Calu3 (cell line): ENCODE results near the gene TSEN2. TPM values are rescaled to one million over a fixed set of nuclear protein-coding genes. Genes with fewer than 3 reads are reported as not detected.

Source experiments
- Bru-seq: library from RNA; stranded (reverse); fragments of 400-500 nt; gene quantifications from one replicate; lab custom pipeline; 2021; lab: Mats Ljungman, UMichigan
- BruChase-seq, 2 experiments: library from RNA; stranded (reverse); fragments of 400-500 nt; gene quantifications; one replicate each; lab custom pipeline; 2021; lab: Mats Ljungman, UMichigan
- BruUV-seq: library from RNA; stranded (reverse); fragments of 400-500 nt; replicated peaks from 2 replicates; lab custom pipeline; 2021; lab: Mats Ljungman, UMichigan
- CTCF ChIA-PET: fragments of 300-600 bp; sonication (Branson Sonifier 250); formaldehyde crosslinking; loops from one replicate; lab custom pipeline; 2022; ENCODE audit warnings: antibody characterized with exemption; lab: Charles Lee
- DNase-seq: peaks from one replicate; pipeline ENCODE4 v3.0.0; 2022
- H3K27ac Mint-ChIP-seq: one replicate; pipeline ENCODE4 v1.8.0; 2022; ENCODE audit warnings: mixed read lengths; ENCODE audit not compliant: unreplicated experiment
- H3K27me3 Mint-ChIP-seq: one replicate; pipeline ENCODE4 v1.8.0; 2022; ENCODE audit warnings: mixed read lengths; ENCODE audit not compliant: unreplicated experiment
- H3K36me3 Mint-ChIP-seq: one replicate; pipeline ENCODE4 v1.8.0; 2022; ENCODE audit warnings: mild to moderate bottlenecking, moderate library complexity, mixed read lengths; ENCODE audit not compliant: insufficient read depth, unreplicated experiment
- H3K4me1 Mint-ChIP-seq: one replicate; pipeline ENCODE4 v1.8.0; 2022; ENCODE audit warnings: mild to moderate bottlenecking, low read depth, mixed read lengths; ENCODE audit not compliant: unreplicated experiment
- H3K4me3 Mint-ChIP-seq: one replicate; pipeline ENCODE4 v1.8.0; 2022; ENCODE audit warnings: mild to moderate bottlenecking, low read depth, moderate library complexity, mixed read lengths; ENCODE audit not compliant: unreplicated experiment
- H3K9me3 Mint-ChIP-seq: one replicate; pipeline ENCODE4 v1.8.0; 2022; ENCODE audit warnings: low read depth, mixed read lengths; ENCODE audit not compliant: unreplicated experiment
- CTCF ChIP-seq: fragments of 200-600 bp; IDR thresholded peaks from one replicate; pipeline ENCODE4 v1.8.0; 2022; ENCODE audit warnings: antibody characterized with exemption; ENCODE audit not compliant: unreplicated experiment
- intact Hi-C: fragments of 100-400 bp; cut with micrococcal nuclease; formaldehyde crosslinking; loops from one replicate; pipeline ENCODE4 v1.10.0; 2022; ENCODE audit not compliant: unreplicated experiment
- long read RNA-seq: library from polyadenylated mRNA; stranded (forward); transcript quantifications from one replicate; pipeline ENCODE4 v2.0.0, GENCODE V29; 2022
- total RNA-seq: library from RNA; stranded (reverse); gene quantifications from 2 replicates; pipeline ENCODE4 v1.2.3, GENCODE V29; 2022

The TSEN2 gene
- total RNA-seq: 26.7 and 32.0 TPM in 2 replicates
- Bru-seq, nascent RNA: percentile 83 among the genes with signal in this experiment
- BruChase-seq, experiment 1, labeled RNA remaining after a 6-hour chase: percentile 75 among the genes with signal in this experiment
- BruChase-seq, experiment 2, labeled RNA remaining after a 2-hour chase: percentile 85 among the genes with signal in this experiment
- long read RNA-seq, partial matches to known transcripts: 9 of 28 reads
- long read RNA-seq, other reads (novel, unspliced or antisense): 16 of 28 reads

- no peak for TF ChIP-seq CTCF
- Mint-ChIP-seq H3K27ac (peak within 1 kb of the TSS; percentile 69), H3K36me3 (peaks cover 21% of the 10 kb centered on the region), H3K4me1 (peaks cover 51% of the 10 kb centered on the region), H3K27me3 (no peaks in the 10 kb centered on the region), H3K4me3 (peak within 1 kb of the TSS; percentile 83), H3K9me3 (no peaks in the 10 kb centered on the region)
- CTCF ChIA-PET: interaction anchor here (0.6 to 2.4 kb wide), 8 partner anchors 13 to 349 kb away, joined by 3 to 7 read pairs (median 4); partner anchors contain the start of gene MKRN2OS
- BruUV-seq: no TSS peak
- intact Hi-C loops: loop anchor here (2.0 to 5.0 kb wide), 3 partner anchors 37 to 197 kb away; partner anchors contain the start of genes MKRN2OS and PPARG
- DNase-seq: peak; percentile 96
Measured at GRCh38 chr3:12484198-12484982, at the start of gene TSEN2. Gene TSEN2 (plus strand): TSS chr3:12484480. CDS start chr3:12489801, 5,321 bp downstream.

GRCh38 chr3:12436514-12437220 lies 47.6 kb upstream of the TSEN2 start:
- H3K9me3 Mint-ChIP-seq: no peaks in the 10 kb centered on the region
- DNase-seq: no peak
- peak overlapping the region; percentile 45 for H3K27ac Mint-ChIP-seq
- CTCF ChIA-PET: interaction anchor here (0.5 to 0.6 kb wide), 2 partner anchors 7 to 43 kb away, joined by 3 to 6 read pairs; no protein-coding TSS in a partner anchor
- peaks cover 11% of the 10 kb centered on the region for H3K36me3 Mint-ChIP-seq
- no peak for TF ChIP-seq CTCF
- H3K4me3 Mint-ChIP-seq: no peak overlapping the region
- BruUV-seq: no TSS peak
- H3K4me1 Mint-ChIP-seq: peaks cover 7% of the 10 kb centered on the region
- no peaks in the 10 kb centered on the region for H3K27me3 Mint-ChIP-seq
- intact Hi-C loops: no loop called here

GRCh38 chr3:12437221-12437605 lies 47.1 kb upstream of the TSEN2 start:
- Mint-ChIP-seq H3K27ac (peak overlapping the region; percentile 45), H3K27me3 (no peaks in the 10 kb centered on the region), H3K36me3 (peaks cover 11% of the 10 kb centered on the region), H3K4me1 (peaks cover 7% of the 10 kb centered on the region), H3K4me3 (no peak overlapping the region), H3K9me3 (no peaks in the 10 kb centered on the region)
- no TSS peak for BruUV-seq
- DNase-seq: no peak
- intact Hi-C loops: no loop called here
- TF ChIP-seq CTCF: no peak
- CTCF ChIA-PET: interaction anchor here (0.5 to 0.6 kb wide), 2 partner anchors 8 to 43 kb away, joined by 3 to 6 read pairs; no protein-coding TSS in a partner anchor

- BruUV-seq: no TSS peak
- H3K9me3 Mint-ChIP-seq: no peaks in the 10 kb centered on the region
- intact Hi-C loops: no loop called here
- no peak for TF ChIP-seq CTCF
- CTCF ChIA-PET: no interaction called here
- H3K4me1 Mint-ChIP-seq: peaks cover 9% of the 10 kb centered on the region
- H3K36me3 Mint-ChIP-seq: peaks cover 11% of the 10 kb centered on the region
- H3K4me3 Mint-ChIP-seq: no peak overlapping the region
- no peaks in the 10 kb centered on the region for H3K27me3 Mint-ChIP-seq
- peak overlapping the region; percentile 72 for H3K27ac Mint-ChIP-seq
- DNase-seq: no peak
Measured at GRCh38 chr3:12437861-12438260, 46.4 kb upstream of the TSEN2 start.
